Activated T-cell treated with anti-CD3 and anti-CD28 coated beads, Interleukin-2, amount 50 U/mL, for 24 hours (primary cell): Measurements from ENCODE around the gene HNRNPUL2.
"Not testable (repeated sequence)": the region's sequence is repeated elsewhere in the genome, so short reads cannot be mapped to it uniquely, and the experiment has no call there.

Source experiments
- DNase-seq: peaks from one replicate; pipeline ENCODE4 v3.0.0-alpha.2; 2020
- H3K27ac Mint-ChIP-seq: 2 replicates; pipeline ENCODE4 v1.8.0; 2020; ENCODE audit warnings: mild to moderate bottlenecking, mixed read lengths
- H3K27me3 Mint-ChIP-seq: 2 replicates; pipeline ENCODE4 v1.8.0; 2020; ENCODE audit warnings: mixed read lengths
- H3K36me3 Mint-ChIP-seq: 2 replicates; pipeline ENCODE4 v1.8.0; 2020; ENCODE audit warnings: low read depth, mixed read lengths
- H3K4me1 Mint-ChIP-seq: 2 replicates; pipeline ENCODE4 v1.8.0; 2020; ENCODE audit warnings: low read depth, mixed read lengths
- H3K4me3 Mint-ChIP-seq: 2 replicates; pipeline ENCODE4 v1.8.0; 2020; ENCODE audit warnings: mild to moderate bottlenecking, moderate library complexity, mixed read lengths
- H3K9me3 Mint-ChIP-seq: 2 replicates; pipeline ENCODE4 v1.8.0; 2020; ENCODE audit warnings: mixed read lengths

Gene HNRNPUL2

GRCh38 chr11:62727165-62727871 is at the start of gene HNRNPUL2:
Gene HNRNPUL2, minus strand, starts transcription at chr11:62727457. Its CDS starts 301 bp downstream, at chr11:62727156.
- H3K27me3 Mint-ChIP-seq, result no peaks in the 10 kb centered on the region
- no peaks in the 10 kb centered on the region for H3K9me3 Mint-ChIP-seq
- H3K4me1 Mint-ChIP-seq, result peaks cover 44% of the 10 kb centered on the region
- H3K4me3 Mint-ChIP-seq, result peak within 1 kb of the TSS; percentile 98
- DNase-seq, result peak; percentile 98
- H3K27ac Mint-ChIP-seq, result peak within 1 kb of the TSS; percentile 100
- peaks cover 72% of the 10 kb centered on the region for H3K36me3 Mint-ChIP-seq

- H3K27me3 Mint-ChIP-seq, result no peaks in the 10 kb centered on the region
- H3K36me3 Mint-ChIP-seq, result peaks cover 58% of the 10 kb centered on the region
- H3K4me1 Mint-ChIP-seq, result peaks cover 35% of the 10 kb centered on the region
- H3K4me3 Mint-ChIP-seq, result no peak overlapping the region
- no peaks in the 10 kb centered on the region for H3K9me3 Mint-ChIP-seq
- peak overlapping the region; percentile 83 for H3K27ac Mint-ChIP-seq
- DNase-seq, result no peak
Measured at GRCh38 chr11:62775646-62776045, 48.4 kb upstream of the HNRNPUL2 start.

- H3K4me3 Mint-ChIP-seq, result no peak overlapping the region
- H3K27me3 Mint-ChIP-seq, result no peaks in the 10 kb centered on the region
- no peaks in the 10 kb centered on the region for H3K9me3 Mint-ChIP-seq
- H3K27ac Mint-ChIP-seq, result no peak overlapping the region
- DNase-seq, result no peak
- peaks cover 47% of the 10 kb centered on the region for H3K4me1 Mint-ChIP-seq
- H3K36me3 Mint-ChIP-seq, result peaks cover 53% of the 10 kb centered on the region
Measured at GRCh38 chr11:62774407-62774806, 47.1 kb upstream of the HNRNPUL2 start.

- H3K9me3 Mint-ChIP-seq, result no peaks in the 10 kb centered on the region
- H3K4me3 Mint-ChIP-seq, result peak within 1 kb of the TSS; percentile 89
- H3K27me3 Mint-ChIP-seq, result no peaks in the 10 kb centered on the region
- DNase-seq, result peak; percentile 98
- peaks cover 48% of the 10 kb centered on the region for H3K36me3 Mint-ChIP-seq
- peaks cover 33% of the 10 kb centered on the region for H3K4me1 Mint-ChIP-seq
- peak within 1 kb of the TSS; percentile 99 for H3K27ac Mint-ChIP-seq
Measured at GRCh38 chr11:62771144-62772021, 44.1 kb upstream of the HNRNPUL2 start, which contains the start of gene TAF6L. Gene TAF6L, plus strand, starts transcription at chr11:62771396. Its CDS starts 4,388 bp downstream, at chr11:62775784.

GRCh38 chr11:62770778-62771143 is 43.5 kb upstream of the HNRNPUL2 start:
- Mint-ChIP-seq H3K4me1 (peaks cover 35% of the 10 kb centered on the region), H3K4me3 (peak overlapping the region; percentile 89), H3K9me3 (no peaks in the 10 kb centered on the region), H3K27ac (peak overlapping the region; percentile 99), H3K36me3 (peaks cover 48% of the 10 kb centered on the region), H3K27me3 (no peaks in the 10 kb centered on the region)
- DNase-seq, result peak; percentile 63

- DNase-seq, H3K27me3 Mint-ChIP-seq, H3K9me3 Mint-ChIP-seq: not testable (repeated sequence)
- peak overlapping the region; percentile 99 for H3K4me3 Mint-ChIP-seq
- peak overlapping the region; percentile 84 for H3K27ac Mint-ChIP-seq
- H3K36me3 Mint-ChIP-seq, result peaks cover 40% of the 10 kb centered on the region
- H3K4me1 Mint-ChIP-seq, result peaks cover 22% of the 10 kb centered on the region
Measured at GRCh38 chr11:62760867-62761227, 33.6 kb upstream of the HNRNPUL2 start.

- no peak for DNase-seq
- Mint-ChIP-seq H3K4me3 (no peak overlapping the region), H3K27ac (no peak overlapping the region), H3K4me1 (peaks cover 26% of the 10 kb centered on the region), H3K9me3 (no peaks in the 10 kb centered on the region), H3K27me3 (no peaks in the 10 kb centered on the region), H3K36me3 (peaks cover 23% of the 10 kb centered on the region)
Measured at GRCh38 chr11:62757846-62758788, 30.9 kb upstream of the HNRNPUL2 start.

- peak overlapping the region; percentile 37 for H3K27ac Mint-ChIP-seq
- H3K4me3 Mint-ChIP-seq, result peak overlapping the region; percentile 98
- H3K36me3 Mint-ChIP-seq, result peaks cover 19% of the 10 kb centered on the region
- H3K4me1 Mint-ChIP-seq, result peaks cover 24% of the 10 kb centered on the region
- no peaks in the 10 kb centered on the region for H3K27me3 Mint-ChIP-seq
- no peaks in the 10 kb centered on the region for H3K9me3 Mint-ChIP-seq
- DNase-seq, result no peak
Measured at GRCh38 chr11:62755086-62755615, 27.9 kb upstream of the HNRNPUL2 start.

- H3K4me1 Mint-ChIP-seq, result peaks cover 33% of the 10 kb centered on the region
Measured at GRCh38 chr11:62753736-62754603, 26.7 kb upstream of the HNRNPUL2 start, which contains the start of gene ZBTB3. Gene ZBTB3, minus strand, starts transcription at chr11:62754160. Its CDS starts 496 bp downstream, at chr11:62753664.

GRCh38 chr11:62752994-62753735 is 25.9 kb upstream of the HNRNPUL2 start:
- peaks cover 30% of the 10 kb centered on the region for H3K36me3 Mint-ChIP-seq
- no peaks in the 10 kb centered on the region for H3K27me3 Mint-ChIP-seq
- peak overlapping the region; percentile 98 for H3K4me3 Mint-ChIP-seq
- H3K4me1 Mint-ChIP-seq, result peaks cover 36% of the 10 kb centered on the region
- no peak for DNase-seq
- H3K9me3 Mint-ChIP-seq, result no peaks in the 10 kb centered on the region
- H3K27ac Mint-ChIP-seq, result peak overlapping the region; percentile 100

More at GRCh38 chr11:62753736-62754603, 26.7 kb upstream of the HNRNPUL2 start, which contains the start of gene ZBTB3:
- peak within 1 kb of the TSS; percentile 100 for H3K27ac Mint-ChIP-seq
- peaks cover 27% of the 10 kb centered on the region for H3K36me3 Mint-ChIP-seq
- no peaks in the 10 kb centered on the region for H3K9me3 Mint-ChIP-seq
- peak within 1 kb of the TSS; percentile 98 for H3K4me3 Mint-ChIP-seq
- DNase-seq, result peak; percentile 96
- no peaks in the 10 kb centered on the region for H3K27me3 Mint-ChIP-seq

- Mint-ChIP-seq H3K4me1 (peaks cover 37% of the 10 kb centered on the region), H3K27ac (peak overlapping the region; percentile 53), H3K9me3 (no peaks in the 10 kb centered on the region), H3K4me3 (no peak overlapping the region), H3K36me3 (peaks cover 30% of the 10 kb centered on the region), H3K27me3 (no peaks in the 10 kb centered on the region)
- DNase-seq, result no peak
Measured at GRCh38 chr11:62752177-62752785, 25.0 kb upstream of the HNRNPUL2 start.

GRCh38 chr11:62749931-62750330 is 22.7 kb upstream of the HNRNPUL2 start:
- DNase-seq, H3K27me3 Mint-ChIP-seq, H3K4me3 Mint-ChIP-seq, H3K9me3 Mint-ChIP-seq: not testable (repeated sequence)
- Mint-ChIP-seq H3K27ac (peak overlapping the region; percentile 70), H3K36me3 (peaks cover 30% of the 10 kb centered on the region), H3K4me1 (peaks cover 37% of the 10 kb centered on the region)
